Skeletal muscle satellite cell (primary cell): Measurements from ENCODE around the gene FBXO45. TPM values are rescaled to one million over a fixed set of nuclear protein-coding genes. Genes with fewer than 3 reads are reported as not detected.
"Not testable (repeated sequence)": the region's sequence is repeated elsewhere in the genome, so short reads cannot be mapped to it uniquely, and the experiment has no call there.

Source experiments
- H3K27me3 ChIP-seq: 2 replicates; pipeline ENCODE4 v1.7.0; 2013; ENCODE audit warnings: low read length; ENCODE audit not compliant: control insufficient read depth, insufficient read depth
- H3K36me3 ChIP-seq: 2 replicates; pipeline ENCODE4 v1.7.0; 2013; ENCODE audit warnings: mild to moderate bottlenecking, control low read depth, low read length; ENCODE audit not compliant: insufficient read depth
- H3K4me1 ChIP-seq: 2 replicates; pipeline ENCODE4 v1.7.0; 2013; ENCODE audit warnings: low read length; ENCODE audit not compliant: control insufficient read depth, insufficient read depth
- H3K4me2 ChIP-seq: 2 replicates; pipeline ENCODE4 v1.7.0; 2013; ENCODE audit warnings: mild to moderate bottlenecking, low read length
- H3K4me3 ChIP-seq: 2 replicates; pipeline ENCODE4 v1.7.0; 2013; ENCODE audit warnings: low read length
- H3K9ac ChIP-seq: 2 replicates; pipeline ENCODE4 v1.7.0; 2013; ENCODE audit warnings: mild to moderate bottlenecking, low read depth, low read length, moderate library complexity
- H3K9me3 ChIP-seq: replicated peaks from 2 replicates; pipeline ENCODE4 v1.7.0; 2013; ENCODE audit warnings: mild to moderate bottlenecking, control low read depth, low read length
- small RNA-seq: library from RNA; depleted of rRNA; stranded (forward); fragments of <200 nt; gene quantifications from one replicate; pipeline ENCODE3, GENCODE V24; 2012

The FBXO45 gene

DNA sequence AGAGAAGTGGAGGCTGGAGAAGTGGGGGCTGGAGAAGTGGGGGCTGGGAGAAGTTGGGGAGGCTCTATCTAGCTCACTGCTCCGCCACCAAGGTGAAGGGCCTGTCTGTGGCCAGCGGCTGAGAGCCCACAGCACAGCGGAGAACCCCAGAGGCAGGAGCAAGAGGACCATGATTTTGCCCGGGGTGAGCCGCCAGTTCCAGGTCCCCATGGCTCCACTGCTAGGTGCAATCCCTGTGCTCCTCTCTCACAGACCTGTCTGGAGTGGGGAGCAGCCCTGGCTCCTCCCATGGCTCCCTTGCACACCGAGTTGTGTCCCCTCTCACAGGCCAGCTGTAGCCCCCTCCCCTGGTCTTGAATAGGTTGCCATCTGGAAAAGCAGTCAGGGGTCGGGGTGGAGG lies 66.4 kb downstream of the FBXO45 start:
- no peak overlapping the region for H3K4me2 ChIP-seq
- no peak overlapping the region for H3K9ac ChIP-seq
- H3K4me3 ChIP-seq: no peak overlapping the region
- no peaks in the 10 kb centered on the region for H3K36me3 ChIP-seq
- peaks cover 23% of the 10 kb centered on the region for H3K27me3 ChIP-seq
- H3K9me3 ChIP-seq: no peaks in the 10 kb centered on the region
- no peaks in the 10 kb centered on the region for H3K4me1 ChIP-seq

GRCh38 chr3:196636369-196637349 lies 68.2 kb downstream of the FBXO45 start:
- Histone ChIP-seq H3K4me3 (no peak overlapping the region), H3K36me3 (no peaks in the 10 kb centered on the region), H3K9me3 (no peaks in the 10 kb centered on the region), H3K9ac (no peak overlapping the region), H3K4me1 (no peaks in the 10 kb centered on the region), H3K27me3 (peaks cover 28% of the 10 kb centered on the region), H3K4me2 (no peak overlapping the region)

- H3K4me3 ChIP-seq, H3K4me1 ChIP-seq, H3K4me2 ChIP-seq: not testable (repeated sequence)
Observed at GRCh38 chr3:196637941-196638340, 69.5 kb downstream of the FBXO45 start.

More at GRCh38 chr3:196637941-196638340, 69.5 kb downstream of the FBXO45 start:
- not testable (repeated sequence) for H3K9me3 ChIP-seq, H3K9ac ChIP-seq, H3K36me3 ChIP-seq
- H3K27me3 ChIP-seq: peaks cover 28% of the 10 kb centered on the region

Small RNA genes lying within 50 kb of the gene (small RNA-seq; reads per million reads assigned to genes)
- not detected for gene RPS29P3
